Measurements from ENCODE around the gene OPRL1.

The OPRL1 gene

DNA sequence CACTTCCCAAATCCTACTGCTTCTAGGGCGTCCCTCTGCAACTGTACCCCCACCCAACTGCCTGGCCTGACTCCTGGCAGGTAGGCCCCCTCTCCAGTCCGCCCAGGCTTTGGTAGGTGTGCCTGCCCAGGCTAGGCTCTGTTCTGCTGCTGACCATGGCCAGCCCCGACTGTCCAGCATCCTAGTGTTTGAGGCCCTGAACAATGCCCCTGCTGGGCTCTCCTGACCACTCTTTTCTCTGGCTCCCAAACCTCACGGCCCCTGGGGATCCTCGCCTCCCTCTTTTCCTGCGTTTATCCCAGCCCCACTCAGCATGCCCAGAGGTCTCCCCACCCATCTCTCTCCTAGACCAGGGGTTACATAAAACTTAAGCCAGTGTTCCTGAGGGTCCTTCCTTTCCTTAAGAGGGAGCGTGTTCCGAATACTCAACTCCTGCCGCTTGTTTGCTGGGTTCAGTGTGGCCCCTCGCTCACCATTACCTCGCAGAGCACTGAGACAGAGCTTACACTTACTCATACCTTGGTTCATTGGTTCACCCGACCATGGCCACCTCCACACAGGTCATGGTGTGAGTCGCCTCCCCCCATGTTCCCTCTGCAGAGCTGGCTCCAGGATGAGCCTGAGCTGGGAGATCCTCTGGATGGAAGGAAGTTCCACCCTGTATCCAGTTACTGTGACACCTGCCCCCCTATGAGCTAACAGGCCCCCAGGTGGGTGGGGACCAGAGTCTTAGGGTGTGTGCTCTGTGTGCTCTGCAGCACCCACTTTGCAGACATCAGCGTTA is 63.3 kb downstream of the OPRL1 start:
- Histone ChIP-seq H3K36me3 (ENCODE audit: control insufficient read depth, insufficient read depth, low read length) (no peaks in the 10 kb centered on the region), H3K9ac (ENCODE audit: low read depth, low read length) (no peak overlapping the region), H3K4me3 (ENCODE audit: low read depth, low read length) (no peak overlapping the region), H3K4me1 (ENCODE audit: control insufficient read depth, insufficient read depth, low read length) (peaks cover 8% of the 10 kb centered on the region; the same call in 1 of the 2 replicates), H3K9me3 (ENCODE audit: control insufficient read depth, insufficient read depth, low read length) (peaks cover 17% of the 10 kb centered on the region), H3K27ac (ENCODE audit: low read depth, low read length) (no peak overlapping the region), H3K27me3 (ENCODE audit: control insufficient read depth, insufficient read depth, low read length) (no peaks in the 10 kb centered on the region)

DNA sequence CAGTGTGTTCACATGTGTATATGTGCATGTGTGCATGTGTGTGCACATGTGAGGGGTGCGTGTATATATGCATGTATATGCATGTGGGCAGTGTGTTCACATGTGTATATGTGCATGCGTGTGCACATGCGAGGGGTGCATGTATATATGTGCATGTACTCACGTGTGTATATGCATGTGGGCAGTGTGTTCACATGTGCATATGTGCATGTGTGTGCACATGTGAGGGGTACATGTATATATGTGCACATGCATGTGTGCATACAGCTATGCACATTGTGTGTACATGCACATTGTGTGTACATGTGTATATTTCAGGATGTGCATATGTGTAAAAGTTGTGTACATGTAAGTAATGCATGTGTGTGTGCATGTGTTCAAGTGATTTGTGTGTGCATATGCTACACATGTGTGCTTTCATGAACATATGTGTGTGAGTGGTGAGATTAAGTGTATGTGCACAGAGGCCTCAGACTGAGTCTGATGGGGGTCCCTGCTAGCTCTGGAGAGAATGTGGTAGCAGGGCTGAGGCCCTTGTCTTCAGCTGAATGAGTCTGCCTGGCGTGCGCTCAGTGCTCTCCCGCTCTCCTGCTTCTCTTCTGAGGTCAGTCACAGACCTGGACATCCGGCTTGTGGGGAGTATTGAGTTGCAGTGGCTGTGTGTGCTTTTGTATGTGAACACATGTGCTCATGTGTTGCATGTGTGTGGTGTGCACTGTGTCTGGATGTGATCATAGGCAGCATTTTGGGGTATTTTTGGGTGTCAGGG is 64.4 kb downstream of the OPRL1 start:
- H3K27ac ChIP-seq (ENCODE audit: low read depth, low read length), result no peak overlapping the region
- H3K4me3 ChIP-seq (ENCODE audit: low read depth, low read length), result no peak overlapping the region
- peaks cover 8% of the 10 kb centered on the region; the same call in 1 of the 2 replicates for H3K4me1 ChIP-seq (ENCODE audit: control insufficient read depth, insufficient read depth, low read length)
- no peaks in the 10 kb centered on the region for H3K27me3 ChIP-seq (ENCODE audit: control insufficient read depth, insufficient read depth, low read length)
- H3K9ac ChIP-seq (ENCODE audit: low read depth, low read length), result no peak overlapping the region
- no peaks in the 10 kb centered on the region for H3K36me3 ChIP-seq (ENCODE audit: control insufficient read depth, insufficient read depth, low read length)
- H3K9me3 ChIP-seq (ENCODE audit: control insufficient read depth, insufficient read depth, low read length), result peaks cover 17% of the 10 kb centered on the region

DNA sequence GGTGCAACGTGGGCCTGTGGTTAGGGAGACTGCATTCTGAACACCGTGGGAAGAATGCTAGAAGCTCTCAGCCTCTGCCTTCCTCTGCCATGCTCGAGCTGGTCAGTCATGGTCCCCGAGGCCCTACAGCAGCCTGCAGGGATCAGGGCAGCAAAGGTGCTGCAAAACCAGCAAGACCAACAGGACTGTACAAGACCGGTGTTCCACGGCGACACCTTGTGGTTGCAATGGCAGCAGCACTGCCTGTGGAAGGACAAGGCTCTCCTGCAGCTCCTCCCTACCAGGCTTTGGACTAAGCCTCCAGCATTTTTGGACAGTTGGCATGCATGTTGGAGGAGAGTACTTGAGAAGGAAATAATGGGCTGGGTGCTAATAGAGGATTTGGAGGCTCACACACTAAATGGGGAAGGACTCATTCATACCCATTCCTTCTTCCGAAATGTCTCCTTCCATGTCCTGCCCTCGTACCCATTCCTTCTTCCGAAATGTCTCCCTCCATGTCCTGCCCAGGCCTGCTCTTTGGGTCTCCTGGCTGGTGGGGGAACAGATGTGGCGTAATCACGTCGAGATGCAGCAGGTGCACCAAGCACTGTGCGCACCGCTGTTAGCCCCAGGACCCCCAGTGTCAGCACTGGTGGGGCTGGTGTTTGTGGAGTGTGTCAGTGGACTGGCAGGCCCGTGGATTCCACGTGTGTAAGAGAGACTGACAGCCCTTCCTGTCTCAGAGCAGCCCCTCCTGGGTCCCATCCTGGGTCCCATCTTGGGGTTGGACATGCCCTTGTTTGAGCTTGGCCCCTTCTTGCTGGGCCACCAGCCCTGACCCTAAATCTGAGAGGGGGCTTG is 65.8 kb downstream of the OPRL1 start:
- H3K27me3 ChIP-seq (ENCODE audit: control insufficient read depth, insufficient read depth, low read length), result no peaks in the 10 kb centered on the region
- peaks cover 17% of the 10 kb centered on the region for H3K9me3 ChIP-seq (ENCODE audit: control insufficient read depth, insufficient read depth, low read length)

DNA sequence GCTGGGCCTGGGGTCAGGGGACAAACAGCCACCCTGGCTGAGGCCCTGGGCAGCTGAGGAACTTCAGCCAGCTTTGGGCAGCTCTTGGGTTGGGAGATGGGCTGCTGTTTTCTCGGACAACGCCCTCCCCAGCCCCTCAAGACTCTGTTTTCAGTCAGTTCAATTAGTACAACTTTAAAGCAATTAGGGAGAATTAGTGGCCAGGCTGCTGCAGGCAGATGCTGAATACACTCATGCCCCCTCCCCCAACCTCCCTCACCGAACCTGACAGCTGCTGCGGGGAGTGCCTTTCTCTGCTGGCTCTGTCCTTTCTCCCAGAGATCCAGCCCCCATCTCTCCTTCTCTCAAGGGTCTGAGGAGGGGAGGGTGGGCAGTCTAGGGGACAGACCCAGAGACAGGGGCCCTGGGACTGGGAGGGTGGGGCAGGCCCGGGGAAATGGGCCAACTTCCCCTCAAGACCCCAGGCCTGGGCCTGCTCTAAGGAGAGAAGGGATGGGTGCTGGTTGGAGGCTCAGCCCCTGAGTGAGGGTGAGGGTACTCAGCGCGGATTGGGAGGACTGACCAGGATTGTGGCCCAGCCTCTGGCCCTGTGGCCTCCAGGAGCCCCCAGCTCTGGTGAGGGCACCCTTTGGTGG is 66.5 kb downstream of the OPRL1 start:
- no peaks in the 10 kb centered on the region for H3K36me3 ChIP-seq (ENCODE audit: control insufficient read depth, insufficient read depth, low read length)
- H3K27ac ChIP-seq (ENCODE audit: low read depth, low read length), result no peak overlapping the region
- H3K4me3 ChIP-seq (ENCODE audit: low read depth, low read length), result no peak overlapping the region
- H3K9ac ChIP-seq (ENCODE audit: low read depth, low read length), result no peak overlapping the region
- H3K27me3 ChIP-seq (ENCODE audit: control insufficient read depth, insufficient read depth, low read length), result no peaks in the 10 kb centered on the region
- H3K9me3 ChIP-seq (ENCODE audit: control insufficient read depth, insufficient read depth, low read length), result peaks cover 17% of the 10 kb centered on the region
- peaks cover 6% of the 10 kb centered on the region for H3K4me1 ChIP-seq (ENCODE audit: control insufficient read depth, insufficient read depth, low read length)

More for the DNA sequence above, 65.8 kb downstream of the OPRL1 start:
- no peaks in the 10 kb centered on the region for H3K36me3 ChIP-seq (ENCODE audit: control insufficient read depth, insufficient read depth, low read length)
- no peak overlapping the region for H3K4me3 ChIP-seq (ENCODE audit: low read depth, low read length)
- H3K4me1 ChIP-seq (ENCODE audit: control insufficient read depth, insufficient read depth, low read length), result peaks cover 4% of the 10 kb centered on the region; the same call in 1 of the 2 replicates
- no peak overlapping the region for H3K9ac ChIP-seq (ENCODE audit: low read depth, low read length)
- H3K27ac ChIP-seq (ENCODE audit: low read depth, low read length), result no peak overlapping the region

DNA sequence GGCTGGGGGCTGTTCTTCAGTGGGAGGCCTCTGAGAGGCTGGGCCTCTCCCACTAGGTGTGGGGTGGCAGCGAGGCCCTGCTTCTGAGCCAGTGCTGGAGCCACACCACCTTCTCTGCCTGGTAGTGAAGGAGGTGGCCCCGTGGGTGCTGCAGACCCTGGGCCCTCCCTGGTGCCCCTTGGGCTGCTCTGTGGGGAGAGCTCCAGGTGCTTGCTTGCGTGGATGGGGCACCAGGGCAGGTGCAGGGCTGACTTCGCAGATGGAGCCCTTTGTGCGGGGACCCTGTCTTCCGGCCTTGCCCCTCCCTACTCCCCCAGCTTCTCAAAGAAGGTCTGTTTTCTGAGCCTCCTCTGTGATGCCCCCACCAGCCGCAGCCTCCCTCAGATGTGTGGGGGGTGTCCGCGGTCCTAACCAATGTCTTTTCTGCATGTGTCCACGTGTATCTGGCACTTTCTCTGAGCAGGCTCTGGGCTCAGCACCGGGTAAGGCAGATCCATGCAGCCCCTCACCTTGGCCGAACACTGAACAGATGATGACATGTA is 67.1 kb downstream of the OPRL1 start:
- H3K9ac ChIP-seq (ENCODE audit: low read depth, low read length), result no peak overlapping the region
- H3K27me3 ChIP-seq (ENCODE audit: control insufficient read depth, insufficient read depth, low read length), result no peaks in the 10 kb centered on the region
- H3K4me1 ChIP-seq (ENCODE audit: control insufficient read depth, insufficient read depth, low read length), result peaks cover 12% of the 10 kb centered on the region
- peaks cover 17% of the 10 kb centered on the region for H3K9me3 ChIP-seq (ENCODE audit: control insufficient read depth, insufficient read depth, low read length)
- no peak overlapping the region for H3K27ac ChIP-seq (ENCODE audit: low read depth, low read length)
- no peak overlapping the region for H3K4me3 ChIP-seq (ENCODE audit: low read depth, low read length)
- H3K36me3 ChIP-seq (ENCODE audit: control insufficient read depth, insufficient read depth, low read length), result no peaks in the 10 kb centered on the region

DNA sequence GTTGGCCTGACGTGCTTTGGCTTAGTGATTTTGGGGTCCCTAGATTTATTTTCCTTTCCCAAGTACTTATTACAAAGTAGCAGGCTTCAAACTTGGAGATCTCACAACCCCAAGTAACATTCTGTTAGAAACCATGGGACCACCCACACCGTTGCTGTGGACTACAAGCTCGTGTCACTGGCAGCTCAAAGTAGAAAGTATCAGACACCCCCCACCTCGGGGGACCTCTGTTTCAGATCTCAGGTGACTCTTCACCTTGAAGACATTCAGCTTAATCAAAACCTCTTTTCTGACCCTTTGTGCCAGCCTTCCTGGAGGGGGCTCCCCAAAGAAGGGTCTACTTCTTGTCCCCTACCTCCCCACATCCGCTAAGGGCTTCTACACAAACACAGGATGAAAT is 68.7 kb downstream of the OPRL1 start:
- H3K27me3 ChIP-seq (ENCODE audit: control insufficient read depth, insufficient read depth, low read length), result no peaks in the 10 kb centered on the region
- H3K9me3 ChIP-seq (ENCODE audit: control insufficient read depth, insufficient read depth, low read length), result peaks cover 17% of the 10 kb centered on the region
- H3K4me1 ChIP-seq (ENCODE audit: control insufficient read depth, insufficient read depth, low read length), result peaks cover 11% of the 10 kb centered on the region
- H3K4me3 ChIP-seq (ENCODE audit: low read depth, low read length), result no peak overlapping the region
- no peak overlapping the region for H3K9ac ChIP-seq (ENCODE audit: low read depth, low read length)
- H3K36me3 ChIP-seq (ENCODE audit: control insufficient read depth, insufficient read depth, low read length), result no peaks in the 10 kb centered on the region
- H3K27ac ChIP-seq (ENCODE audit: low read depth, low read length), result no peak overlapping the region

DNA sequence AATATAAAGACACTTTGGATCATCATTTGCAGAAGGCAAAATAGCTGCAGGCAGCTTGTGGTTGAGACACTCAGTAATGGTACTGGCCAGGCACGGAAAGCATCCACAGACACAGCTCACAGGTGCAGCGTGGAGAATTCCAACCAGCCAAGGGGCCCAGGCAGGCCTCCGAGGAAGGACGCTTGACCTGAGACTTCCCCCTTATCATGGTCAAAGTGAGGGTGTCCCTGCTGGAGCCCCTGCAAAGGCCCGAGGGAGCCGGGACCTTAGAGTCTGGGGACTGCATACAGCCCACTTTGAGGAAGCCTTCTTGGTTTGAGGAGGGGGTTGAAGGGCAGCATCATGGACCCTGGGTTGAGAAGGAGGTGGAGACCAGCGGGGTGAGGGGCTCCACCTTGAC is 69.3 kb downstream of the OPRL1 start:
- no peak overlapping the region for H3K27ac ChIP-seq (ENCODE audit: low read depth, low read length)
- H3K4me3 ChIP-seq (ENCODE audit: low read depth, low read length), result no peak overlapping the region
- no peaks in the 10 kb centered on the region for H3K27me3 ChIP-seq (ENCODE audit: control insufficient read depth, insufficient read depth, low read length)
- H3K36me3 ChIP-seq (ENCODE audit: control insufficient read depth, insufficient read depth, low read length), result no peaks in the 10 kb centered on the region
- H3K9me3 ChIP-seq (ENCODE audit: control insufficient read depth, insufficient read depth, low read length), result peaks cover 14% of the 10 kb centered on the region
- H3K9ac ChIP-seq (ENCODE audit: low read depth, low read length), result no peak overlapping the region
- H3K4me1 ChIP-seq (ENCODE audit: control insufficient read depth, insufficient read depth, low read length), result peaks cover 11% of the 10 kb centered on the region

DNA sequence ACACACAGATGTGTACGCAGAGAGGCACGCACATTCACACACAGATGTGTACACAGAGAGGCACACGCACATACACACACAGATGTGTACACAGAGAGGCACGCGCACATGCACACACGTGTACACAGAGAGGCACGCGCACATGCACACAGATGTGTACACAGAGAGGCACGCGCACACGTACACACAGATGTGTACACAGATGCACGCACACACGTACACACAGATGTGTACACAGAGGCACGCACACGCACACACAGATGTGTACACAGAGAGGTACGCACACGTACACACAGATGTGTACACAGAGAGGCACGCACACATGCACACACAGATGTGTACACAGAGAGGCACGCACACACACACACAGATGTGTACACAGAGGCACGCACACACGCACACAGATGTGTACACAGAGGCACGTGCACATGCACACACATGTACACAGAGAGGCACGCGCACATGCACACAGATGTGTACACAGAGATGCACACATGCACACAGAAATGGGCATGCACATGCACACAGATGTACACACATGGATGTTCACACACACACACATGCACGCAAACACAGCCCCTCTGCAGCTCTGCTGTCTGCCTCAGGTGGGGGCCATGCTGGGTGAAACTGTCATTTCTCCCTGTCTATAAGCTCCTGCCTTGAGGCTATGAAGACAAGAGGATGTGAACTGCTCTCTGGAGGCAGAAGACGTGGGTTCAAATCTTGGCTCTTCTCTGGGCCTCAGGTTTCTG is 70.1 kb downstream of the OPRL1 start:
- peaks cover 6% of the 10 kb centered on the region for H3K9me3 ChIP-seq (ENCODE audit: control insufficient read depth, insufficient read depth, low read length)
- H3K36me3 ChIP-seq (ENCODE audit: control insufficient read depth, insufficient read depth, low read length), result no peaks in the 10 kb centered on the region
- H3K27ac ChIP-seq (ENCODE audit: low read depth, low read length), result no peak overlapping the region
- peaks cover 11% of the 10 kb centered on the region for H3K4me1 ChIP-seq (ENCODE audit: control insufficient read depth, insufficient read depth, low read length)
- H3K27me3 ChIP-seq (ENCODE audit: control insufficient read depth, insufficient read depth, low read length), result no peaks in the 10 kb centered on the region
- H3K9ac ChIP-seq (ENCODE audit: low read depth, low read length), result no peak overlapping the region
- no peak overlapping the region for H3K4me3 ChIP-seq (ENCODE audit: low read depth, low read length)
